ENCODE measurements around the gene ABCB9. TPM values are rescaled to one million over a fixed set of nuclear protein-coding genes. Genes with fewer than 3 reads are reported as not detected.
A peak's percentile ranks its signal among the peaks of the same experiment; 100 is the strongest.

ABCB9 gene
- total RNA-seq, 1 experiment from 2014 or later, result 4.6 TPM

- Histone ChIP-seq H4K8ac (replicated peaks; ENCODE audit: insufficient read length, low read depth, low read length) (no peak within 1 kb of the TSS), H2BK12ac (ENCODE audit: insufficient read length, low read depth, low read length) (no peak within 1 kb of the TSS), H3K14ac (ENCODE audit: insufficient read depth, low read length) (peak within 1 kb of the TSS; percentile 84), H3K27ac (ENCODE audit: insufficient read length, low read depth, low read length) (no peak within 1 kb of the TSS), H3T11ph (ENCODE audit: low read length) (no peak within 1 kb of the TSS), H3K23me2 (ENCODE audit: insufficient read length, low read depth, low read length, poor library complexity, severe bottlenecking) (peaks cover 17% of the 10 kb centered on the region), H2BK20ac (ENCODE audit: low read depth, low read length, poor library complexity, severe bottlenecking) (no peak within 1 kb of the TSS), H3K9ac (ENCODE audit: extremely low read depth, insufficient read length, low read length) (peak within 1 kb of the TSS; percentile 62), H3K27me3 (ENCODE audit: insufficient read depth, low read length) (no peaks in the 10 kb centered on the region), H3K23ac (ENCODE audit: insufficient read length, low read depth, low read length) (no peak within 1 kb of the TSS), H2AK5ac (ENCODE audit: insufficient read length, low read length) (no peak within 1 kb of the TSS), H3K4me1 (ENCODE audit: insufficient read depth, low read length) (peaks cover 8% of the 10 kb centered on the region; the same call in 1 of the 2 replicates), H3K79me2 (ENCODE audit: insufficient read depth, low read length) (no peaks in the 10 kb centered on the region), H3K4ac (ENCODE audit: low read depth, low read length) (no peak within 1 kb of the TSS), H2BK5ac (ENCODE audit: insufficient read length, low read length) (no peak within 1 kb of the TSS), H4K20me1 (ENCODE audit: control insufficient read depth, insufficient read depth, insufficient read length) (no peaks in the 10 kb centered on the region), H3K18ac (ENCODE audit: insufficient read length, low read depth, low read length) (peak within 1 kb of the TSS; percentile 65), H3K56ac (ENCODE audit: insufficient read length, low read depth, low read length) (no peak within 1 kb of the TSS), H2AFZ (ENCODE audit: low read length) (no peak within 1 kb of the TSS), H3K4me2 (ENCODE audit: insufficient read depth, insufficient read length, low read length) (peak within 1 kb of the TSS; percentile 79), H3K79me1 (ENCODE audit: insufficient read depth, low read depth, low read length, poor library complexity, severe bottlenecking) (no peaks in the 10 kb centered on the region), H4K5ac (ENCODE audit: insufficient read length, low read depth, low read length) (no peak within 1 kb of the TSS), H2BK15ac (ENCODE audit: low read depth, low read length) (no peak within 1 kb of the TSS; the same call in 1 of the 2 replicates), H4K91ac (ENCODE audit: insufficient read length, low read depth, low read length) (no peak within 1 kb of the TSS), H3K9me3 (ENCODE audit: control insufficient read depth, low read depth, low read length) (no peaks in the 10 kb centered on the region), H2BK120ac (ENCODE audit: low read depth, low read length, poor library complexity, severe bottlenecking) (no peak within 1 kb of the TSS)
- H3K4me3 Mint-ChIP-seq, result peak within 1 kb of the TSS; percentile 88 to 93
- peak within 1 kb of the TSS in 2 of 3 experiments; percentile 85 to 87; a peak in 3 of 7 replicates for H3K27ac Mint-ChIP-seq
- no peaks in the 10 kb centered on the region for H3K27me3 Mint-ChIP-seq (ENCODE audit: low read depth)
- peaks cover 18 to 41% of the 10 kb centered on the region in 2 experiments for H3K4me1 Mint-ChIP-seq
- no peaks in the 10 kb centered on the region for H3K9me3 Mint-ChIP-seq
- peaks cover 0 to 20% (median 8%) of the 10 kb centered on the region in 3 experiments; a peak in 4 of 7 replicates for H3K36me3 Mint-ChIP-seq (ENCODE audit: insufficient read depth in 1 of 3, low read depth in 3 of 3)
- no peak for DNase-seq
- no peak for TF ChIP-seq CTCF (conservative IDR thresholded peaks at IDR 0.05)
- no CpG with 5 or more reads among the region's 96 CpGs for WGBS (ENCODE audit: extremely low coverage, insufficient read length, low lambda C conversion rate)
Measured at GRCh38 chr12:122980183-122981035, 14.1 kb upstream of the ABCB9 start, which contains the start of gene ARL6IP4. ARL6IP4 (plus strand) TSS chr12:122980681; CDS start chr12:122981140, 459 bp downstream.
